Inferior parietal cortex (tissue), 1 donor: Measurements from ENCODE around the gene PNPLA3.

Experiments used
- DNase-seq: peaks from one replicate; pipeline ENCODE4 v3.0.0-alpha.2; 2016; ENCODE audit errors: extremely low spot score

PNPLA3 gene

GRCh38 chr22:43964314-43964857, 40.8 kb downstream of the PNPLA3 start:
- DNase-seq, result no peak

DNA sequence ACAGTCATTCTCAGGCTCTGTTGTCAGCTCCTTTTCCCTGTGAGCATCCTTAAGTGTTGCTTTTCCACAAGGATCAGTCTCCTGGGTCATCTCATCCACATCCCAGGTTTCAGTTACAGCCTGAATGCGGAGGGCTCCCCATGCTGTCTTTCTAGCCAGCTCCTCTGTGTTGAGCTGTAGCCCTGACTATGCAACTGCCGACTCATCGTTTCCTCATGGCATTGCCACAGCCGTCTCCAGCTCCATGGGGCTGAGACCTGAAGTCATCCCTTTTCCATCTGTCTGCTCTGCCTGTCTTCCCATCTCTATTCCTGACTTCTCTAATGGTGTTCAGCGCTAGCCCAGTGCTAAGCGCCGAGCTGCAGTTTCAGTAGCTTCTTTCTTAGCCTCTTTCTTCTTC, 43.5 kb downstream of the PNPLA3 start:
- DNase-seq, result no peak

DNA sequence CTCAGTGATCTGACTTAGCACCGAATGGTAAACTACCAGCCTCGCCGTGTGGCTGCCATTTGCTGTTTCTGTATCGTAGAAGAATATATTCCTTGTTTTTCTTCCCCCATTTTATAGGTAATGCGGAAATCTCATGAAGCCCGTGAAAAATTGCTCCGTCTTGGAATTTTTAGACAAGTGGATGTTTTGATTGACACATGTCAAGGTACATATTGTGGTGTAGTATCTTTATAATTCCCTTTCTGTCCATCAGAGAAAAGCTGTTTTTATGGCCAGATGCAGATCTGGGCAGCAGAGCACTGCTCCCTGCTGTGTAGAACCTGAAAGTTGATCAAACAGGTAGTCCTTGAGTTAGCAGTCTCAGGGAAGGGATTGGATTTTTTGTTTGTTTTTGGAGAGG, 45.0 kb downstream of the PNPLA3 start:
- no peak for DNase-seq

GRCh38 chr22:43969021-43969878, 45.6 kb downstream of the PNPLA3 start:
- DNase-seq, result no peak

DNA sequence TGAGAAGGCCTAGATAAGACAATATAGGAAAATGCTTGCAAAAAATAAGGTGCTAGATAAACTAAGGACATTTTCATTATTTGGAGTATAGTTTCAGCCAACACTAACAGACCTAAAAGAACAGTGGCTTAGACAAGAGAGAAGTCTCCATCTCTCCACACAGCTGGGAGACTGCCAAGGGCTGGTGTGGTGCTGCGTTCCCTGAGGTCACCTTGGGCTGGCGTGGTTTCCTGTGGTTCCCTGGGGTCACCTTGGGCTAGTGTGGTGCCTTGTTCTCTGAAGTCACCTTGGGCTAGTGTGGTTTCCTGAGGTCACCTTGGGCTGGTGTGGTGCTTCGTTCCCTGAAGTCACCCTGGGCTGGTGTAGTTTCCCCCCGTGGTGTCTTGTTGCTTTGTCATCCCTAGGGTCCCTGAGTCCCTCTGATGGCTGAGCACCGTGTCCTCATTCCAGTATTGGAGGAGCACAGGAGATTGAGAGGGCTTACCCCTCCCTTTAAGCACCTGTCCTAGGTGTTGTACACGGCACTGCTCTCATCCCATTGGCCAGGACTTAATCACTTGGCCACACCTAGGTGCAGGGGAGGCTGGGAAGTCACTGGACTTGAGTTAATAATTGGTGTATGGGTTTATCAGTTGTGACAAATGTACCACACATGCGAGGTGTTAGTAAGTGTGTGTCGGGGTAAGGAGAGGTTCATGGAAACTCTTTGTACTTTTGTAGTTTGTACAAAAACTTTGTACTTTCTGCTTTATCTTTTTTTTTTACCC, 46.6 kb downstream of the PNPLA3 start:
- no peak for DNase-seq

- DNase-seq, result no peak
Measured at GRCh38 chr22:43971112-43971511, 47.5 kb downstream of the PNPLA3 start.

DNA sequence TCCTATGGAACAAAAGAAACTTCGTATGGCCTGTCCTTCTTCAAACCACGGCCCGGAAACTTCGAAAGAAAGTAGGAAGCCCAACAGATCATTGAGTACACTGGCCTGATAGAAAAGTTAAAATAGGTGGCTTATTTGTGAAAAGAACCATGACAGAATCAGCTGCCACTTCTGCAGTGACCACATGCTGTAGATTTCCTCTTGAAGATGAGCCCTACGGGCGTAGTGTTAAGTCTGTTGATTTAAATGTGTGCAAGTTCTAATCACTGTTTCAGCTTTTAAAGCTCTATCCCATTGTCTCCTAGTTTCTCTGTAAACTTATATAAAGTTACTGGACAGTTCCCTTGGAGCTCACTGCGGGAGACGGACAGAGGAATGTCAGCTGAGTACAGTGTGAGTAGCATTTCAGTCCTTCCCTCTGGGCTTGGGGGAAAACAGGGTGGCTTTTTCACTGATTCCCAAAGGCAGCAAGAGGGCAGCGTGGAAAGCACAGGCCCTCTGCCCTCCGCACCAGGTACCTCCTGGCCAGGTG, 49.4 kb downstream of the PNPLA3 start:
- no peak for DNase-seq

GRCh38 chr22:43974028-43974545, 50.5 kb downstream of the PNPLA3 start:
- no peak for DNase-seq

DNA sequence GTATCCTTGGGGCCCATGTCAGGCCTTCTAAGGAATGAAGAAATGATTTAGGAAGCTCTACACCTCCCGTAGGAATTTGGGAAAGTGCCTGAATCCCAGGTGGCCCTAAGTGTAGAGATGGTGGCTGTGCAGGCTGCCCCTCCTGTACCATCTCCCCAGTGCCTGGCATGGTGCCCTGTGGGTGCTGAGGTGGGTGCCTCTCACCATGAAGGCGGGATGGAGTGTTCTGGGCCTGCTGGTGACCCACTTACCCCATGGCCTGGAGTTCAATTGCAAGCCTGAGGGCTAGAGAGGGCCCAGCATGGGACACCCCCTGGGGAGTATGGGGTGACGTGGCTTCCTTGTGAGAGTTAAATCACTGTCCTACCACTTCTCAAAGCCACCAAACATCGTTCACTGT, 51.4 kb downstream of the PNPLA3 start:
- DNase-seq, result no peak

DNA sequence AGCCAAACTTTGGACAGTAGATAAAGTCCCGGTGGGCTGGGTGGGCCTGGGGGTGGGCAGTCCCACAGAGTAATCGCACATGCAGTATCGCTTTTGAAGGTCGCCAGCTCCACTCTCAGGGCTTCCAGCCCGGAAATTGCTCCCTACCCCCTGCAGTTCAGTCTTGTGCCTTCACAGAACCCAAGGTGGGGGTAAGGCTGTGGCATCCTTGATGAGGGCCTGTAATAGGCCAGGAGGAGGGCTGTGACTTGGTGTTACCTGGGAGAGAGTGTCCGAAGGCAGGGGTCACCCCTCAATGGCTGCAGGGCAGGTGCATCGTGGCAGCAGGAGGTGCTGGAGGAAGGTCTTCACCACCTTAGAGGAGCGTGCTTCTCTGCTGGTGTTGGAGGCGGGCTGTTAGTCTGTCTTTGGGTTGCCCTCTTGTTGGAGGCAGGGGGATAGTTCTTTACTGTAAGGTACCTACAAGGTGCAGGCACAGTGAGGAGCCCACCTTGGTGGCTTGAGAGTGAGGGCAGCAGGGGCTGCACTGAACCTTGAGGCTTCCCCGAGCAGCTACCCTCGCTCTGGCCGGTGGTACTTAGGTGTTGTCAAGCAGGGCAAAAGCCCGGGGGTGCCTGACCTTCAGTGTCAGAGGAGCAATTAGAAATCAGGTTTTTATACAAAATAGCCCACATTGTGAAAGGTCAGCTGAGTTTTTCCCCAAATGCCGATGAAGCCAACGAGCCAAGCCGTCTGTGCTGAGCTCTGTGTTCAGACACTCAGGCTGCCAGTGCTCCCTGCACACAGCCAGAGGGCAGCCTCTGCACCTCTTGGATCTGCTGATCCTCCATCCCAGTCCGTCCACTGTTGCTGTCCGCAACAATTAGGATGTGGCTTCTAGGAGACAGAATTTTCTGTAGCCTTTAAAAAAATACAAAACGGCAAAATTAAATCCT, 53.5 kb downstream of the PNPLA3 start:
- no peak for DNase-seq

- no peak for DNase-seq
Measured at GRCh38 chr22:43978558-43978957, 55.0 kb downstream of the PNPLA3 start.

DNA sequence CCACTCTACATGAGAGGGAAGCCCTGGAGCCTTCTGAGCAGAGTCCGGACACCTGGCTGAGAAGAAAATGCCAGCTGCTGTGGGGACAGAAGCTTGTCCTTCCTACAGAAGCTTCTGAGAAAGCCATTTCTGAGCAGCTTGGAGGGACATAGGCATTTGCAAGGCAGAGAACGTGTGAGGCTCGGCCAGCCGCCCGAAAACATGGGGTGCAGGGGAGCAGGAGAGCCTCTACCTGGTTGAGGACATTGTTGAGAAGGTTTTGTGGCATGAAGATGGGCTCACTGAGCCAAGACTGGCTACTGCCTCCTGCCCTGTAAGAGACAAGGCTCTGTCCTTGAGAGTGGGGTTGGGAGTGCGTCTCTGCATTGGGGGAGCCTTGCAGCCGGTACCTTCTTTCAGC, 57.0 kb downstream of the PNPLA3 start:
- no peak for DNase-seq

GRCh38 chr22:43980996-43981395, 57.4 kb downstream of the PNPLA3 start:
- no peak for DNase-seq

GRCh38 chr22:43983808-43984207, 60.2 kb downstream of the PNPLA3 start:
- DNase-seq, result no peak

DNA sequence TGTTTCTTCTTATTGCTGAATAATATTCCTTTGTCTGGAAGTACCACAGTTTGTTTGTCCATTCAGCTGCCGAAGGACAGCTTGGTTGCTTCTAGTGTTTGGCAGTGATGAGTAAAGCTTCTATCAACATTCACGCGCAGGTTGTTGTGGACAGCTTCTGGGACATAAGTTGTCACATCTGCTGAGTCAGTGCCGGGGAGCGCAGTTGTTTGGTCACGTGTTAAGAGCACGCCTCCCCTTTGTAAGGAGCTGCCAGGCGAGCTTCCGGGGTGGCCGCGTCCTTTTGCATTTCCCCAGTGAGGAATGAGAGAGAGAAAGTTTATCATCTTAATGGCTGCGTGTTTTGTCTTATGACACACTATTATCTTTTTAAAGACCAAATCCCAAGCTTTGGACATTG, 61.9 kb downstream of the PNPLA3 start:
- peak; percentile 61 for DNase-seq

DNA sequence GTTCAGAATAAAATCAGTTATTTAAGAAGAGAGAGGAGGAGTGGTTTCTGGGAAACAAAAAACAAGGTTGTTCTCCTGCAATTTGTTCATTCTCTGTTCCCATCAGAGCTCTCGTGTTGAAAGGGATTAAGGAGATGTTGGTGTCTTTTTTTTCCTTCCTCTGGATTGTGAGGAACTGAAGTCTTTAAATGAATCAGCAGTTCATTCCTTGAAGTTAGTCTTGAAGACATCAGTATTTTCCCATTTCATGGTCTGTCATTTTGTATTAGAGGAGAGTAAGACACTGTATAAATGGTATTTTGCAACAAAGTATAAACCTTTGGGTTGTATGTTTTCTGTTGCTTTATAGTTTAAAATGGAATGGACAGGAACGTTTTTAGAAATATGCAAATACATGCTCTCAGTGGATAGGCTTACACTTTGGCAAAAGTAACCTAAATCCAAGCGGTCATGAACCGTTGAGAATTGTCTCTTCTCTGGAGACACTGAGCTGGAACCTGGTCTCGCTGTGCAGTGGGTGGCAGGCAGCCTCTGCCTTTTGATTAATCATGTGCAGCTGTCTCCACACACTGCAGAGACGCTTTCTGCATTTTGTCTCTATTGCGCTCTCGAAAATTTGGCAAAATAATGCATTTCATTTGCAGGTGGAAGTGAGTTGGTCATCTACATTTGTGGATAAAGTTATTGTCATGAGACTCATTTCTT, 64.7 kb downstream of the PNPLA3 start:
- DNase-seq, result no peak

GRCh38 chr22:43988960-43989359, 65.4 kb downstream of the PNPLA3 start:
- no peak for DNase-seq

DNA sequence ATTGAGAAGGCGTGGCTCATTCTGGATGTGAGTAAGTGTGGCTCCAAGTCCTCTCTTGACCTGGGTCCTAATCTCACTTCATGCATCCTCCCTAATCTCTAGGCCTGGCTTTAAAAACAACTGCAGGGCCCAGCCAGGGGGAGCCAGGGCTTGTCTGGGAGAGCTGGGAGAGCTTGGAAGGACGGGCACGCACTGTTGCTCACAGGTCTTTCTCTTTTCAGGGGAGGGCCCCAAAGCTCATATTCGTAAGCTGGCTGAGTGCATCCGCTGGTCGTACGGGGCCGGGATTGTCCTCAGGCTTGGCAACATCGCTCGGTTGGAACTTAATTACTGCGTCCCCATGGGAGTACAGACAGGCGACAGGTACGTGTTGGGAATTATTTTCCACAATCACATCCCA, 66.4 kb downstream of the PNPLA3 start:
- DNase-seq, result no peak

DNA sequence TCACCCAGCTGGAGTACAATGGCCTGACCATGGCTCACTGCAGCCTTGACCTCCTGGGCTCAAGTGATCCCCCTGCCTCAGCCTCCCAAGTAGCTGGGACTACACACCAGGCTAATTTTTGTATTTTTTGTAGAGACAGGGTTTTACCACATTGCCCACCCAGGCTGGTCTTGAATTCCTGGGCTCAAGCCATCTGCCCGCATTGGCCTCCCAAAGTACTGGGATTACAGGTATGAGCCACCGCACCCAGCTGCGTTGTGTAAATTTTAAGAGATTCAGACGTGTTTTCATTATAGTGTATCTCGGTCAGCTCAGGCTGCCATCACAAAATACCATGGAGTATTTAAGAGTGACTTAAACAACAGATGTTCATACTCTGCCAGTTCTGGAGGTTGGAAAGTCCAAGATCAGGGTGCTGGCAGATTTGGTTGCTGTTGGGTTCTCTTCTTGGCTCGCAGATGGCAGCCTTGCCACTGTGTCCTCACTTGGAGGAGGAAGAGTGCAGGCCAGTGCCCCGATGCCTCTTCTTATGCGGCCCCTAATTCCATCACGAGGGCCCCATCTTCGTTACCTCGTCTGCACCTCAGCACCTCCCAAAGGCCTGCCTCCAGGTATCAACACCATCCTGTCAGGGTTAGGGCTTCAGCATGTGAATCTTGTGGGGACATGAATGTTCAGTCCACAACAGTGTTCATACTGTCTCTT, 67.9 kb downstream of the PNPLA3 start:
- DNase-seq, result no peak

- no peak for DNase-seq
Measured at GRCh38 chr22:43992331-43992821, 68.8 kb downstream of the PNPLA3 start.
